HG03045 (cell line): ENCODE results near the gene TRAK1.

Experiments used
- ATAC-seq: cut with Tn5 transposase; IDR thresholded peaks from one replicate; pipeline ENCODE4 v1.9.1; 2021; ENCODE audit warnings: mild to moderate bottlenecking, moderate library complexity; ENCODE audit not compliant: unreplicated experiment

The TRAK1 gene

GRCh38 chr3:42122261-42123011 is 31.3 kb downstream of the TRAK1 start:
- no peak for ATAC-seq

- no peak for ATAC-seq
These were observed 31.9 kb downstream of the TRAK1 start for GRCh38 chr3:42123012-42123581.

- no peak for ATAC-seq
These were observed 32.9 kb downstream of the TRAK1 start for GRCh38 chr3:42123824-42124658.

GRCh38 chr3:42127226-42127625 is 36.1 kb downstream of the TRAK1 start:
- no peak for ATAC-seq

GRCh38 chr3:42128526-42128925 is 37.4 kb downstream of the TRAK1 start:
- ATAC-seq = no peak

- no peak for ATAC-seq
These were observed 38.1 kb downstream of the TRAK1 start for GRCh38 chr3:42129014-42129953.

GRCh38 chr3:42130007-42130328 is 38.8 kb downstream of the TRAK1 start:
- ATAC-seq = no peak

GRCh38 chr3:42130329-42131070 is 39.3 kb downstream of the TRAK1 start:
- no peak for ATAC-seq

- ATAC-seq = no peak
These were observed 42.5 kb downstream of the TRAK1 start for GRCh38 chr3:42133500-42134298.

- no peak for ATAC-seq
These were observed 43.8 kb downstream of the TRAK1 start for GRCh38 chr3:42134867-42135464.

GRCh38 chr3:42139621-42140453 is 48.7 kb downstream of the TRAK1 start:
- no peak for ATAC-seq

GRCh38 chr3:42140665-42141203 is 49.6 kb downstream of the TRAK1 start:
- ATAC-seq = no peak

- no peak for ATAC-seq
These were observed 52.3 kb downstream of the TRAK1 start for GRCh38 chr3:42143440-42143839.

- ATAC-seq = no peak
These were observed 53.1 kb downstream of the TRAK1 start for GRCh38 chr3:42144209-42144608.

- no peak for ATAC-seq
These were observed 57.1 kb downstream of the TRAK1 start for GRCh38 chr3:42148086-42148848.

GRCh38 chr3:42148982-42149432 is 57.9 kb downstream of the TRAK1 start:
- no peak for ATAC-seq

- ATAC-seq = no peak
These were observed 58.4 kb downstream of the TRAK1 start for GRCh38 chr3:42149532-42149931.
